NCI-H524 treated with DMSO at 0.1 percent for 48 hours (cell line): ENCODE results near the gene MPP1.
A peak's percentile ranks its signal among the peaks of the same experiment; 100 is the strongest.
"Not testable (repeated sequence)": the region's sequence is repeated elsewhere in the genome, so short reads cannot be mapped to it uniquely, and the experiment has no call there.

Experiments
- DNase-seq: peaks from one replicate; lab custom pipeline; 2025; lab: John Stamatoyannopoulos, UW

The MPP1 gene

DNA sequence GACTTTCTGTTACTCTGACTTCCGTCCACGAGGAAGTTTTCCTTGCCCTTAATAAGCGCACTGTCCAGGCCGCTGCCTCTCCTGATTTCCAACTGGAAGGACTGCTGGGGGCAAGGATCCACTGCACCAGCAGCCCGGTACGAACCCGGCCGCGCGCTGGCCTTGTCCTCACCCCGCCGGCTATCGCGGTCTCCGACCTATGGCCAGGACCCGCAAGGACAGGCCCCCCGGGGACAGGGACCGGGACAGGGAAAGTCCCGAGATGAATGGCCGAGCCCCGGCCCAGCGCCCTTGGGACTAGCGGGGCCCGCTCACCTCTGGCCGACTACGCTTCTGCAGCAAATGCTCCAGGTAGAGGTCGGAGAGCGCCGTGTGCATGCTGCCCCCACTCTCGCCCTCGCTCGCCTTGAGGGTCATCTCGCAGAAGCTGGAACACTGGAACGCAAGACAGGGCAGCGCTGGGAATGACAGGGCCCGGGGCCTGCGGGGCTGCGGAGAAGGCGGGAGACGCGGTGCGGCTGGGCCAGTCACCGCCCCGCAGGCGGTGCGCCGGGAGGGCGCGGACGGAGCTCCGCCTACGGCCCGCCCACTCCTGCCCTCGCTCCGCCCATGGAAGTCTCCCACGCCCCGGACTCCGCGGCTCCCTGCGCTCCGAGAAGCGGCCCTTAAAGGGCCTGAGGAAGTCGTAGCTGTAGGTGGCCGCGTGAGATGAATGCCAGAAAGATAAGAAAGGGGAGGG, at the start of gene MPP1:
Gene MPP1, minus strand, starts transcription at position 529 of the 739 bp plus-strand sequence. Its CDS starts 112 bp downstream, at position 417.
- no peak for DNase-seq

- DNase-seq = no peak
Observed at GRCh38 chrX:154850957-154851611, 45.8 kb upstream of the MPP1 start.

GRCh38 chrX:154840856-154841255, 35.6 kb upstream of the MPP1 start:
- DNase-seq = peak; percentile 30

DNA sequence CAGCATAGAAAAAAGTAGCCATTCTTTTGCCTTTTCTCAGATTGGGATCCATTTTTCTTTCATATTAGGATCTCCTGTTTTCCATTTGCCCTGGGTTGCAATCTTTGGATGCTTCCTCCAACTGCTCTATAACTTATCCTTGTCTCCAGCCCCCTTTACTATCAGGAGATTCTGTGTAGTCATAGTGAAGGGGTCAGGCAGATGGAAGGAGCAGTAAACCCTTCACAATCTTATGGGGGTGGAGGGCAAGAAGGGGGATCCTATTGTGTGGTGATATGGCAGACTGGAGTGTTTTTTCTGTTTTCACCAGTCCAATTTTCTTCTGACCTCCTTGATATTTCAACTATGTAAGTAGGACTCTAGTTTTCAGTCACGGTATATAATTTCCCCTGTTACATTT, 30.9 kb upstream of the MPP1 start:
- DNase-seq = no peak

GRCh38 chrX:154834562-154834961, 29.3 kb upstream of the MPP1 start, which contains the start of gene SMIM9:
Gene SMIM9, minus strand, starts transcription at chrX:154834662. Its CDS starts 3,806 bp downstream, at chrX:154830856.
- no peak for DNase-seq

DNA sequence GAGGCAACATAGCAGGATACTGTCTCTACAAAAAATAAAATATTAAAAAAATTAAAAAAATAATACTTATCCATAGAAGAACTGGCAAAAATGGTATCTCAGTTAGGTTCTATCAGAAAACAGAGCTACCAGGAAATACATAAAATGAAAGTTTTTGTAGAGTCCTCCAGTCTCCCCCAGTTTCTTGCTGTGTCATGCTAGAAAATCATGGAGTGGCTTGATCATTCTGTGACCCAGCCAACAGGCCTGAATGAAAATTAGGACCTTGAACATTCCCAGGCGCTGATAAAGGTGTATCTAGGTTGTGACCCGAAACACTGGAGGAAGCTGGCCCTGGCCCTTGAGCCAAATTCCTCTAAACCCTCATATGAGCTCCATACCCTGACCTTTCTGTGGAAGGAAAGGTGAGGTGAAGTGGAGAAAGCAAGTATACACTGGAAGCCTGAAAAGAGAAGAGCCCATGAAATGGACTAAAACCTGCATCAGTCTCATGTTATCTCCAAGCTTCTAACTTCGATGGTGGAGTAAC, 28.5 kb upstream of the MPP1 start:
- no peak for DNase-seq

GRCh38 chrX:154829926-154830442, 24.7 kb upstream of the MPP1 start:
- DNase-seq = no peak

GRCh38 chrX:154829134-154829533, 23.8 kb upstream of the MPP1 start:
- no peak for DNase-seq

- DNase-seq = no peak
Observed at GRCh38 chrX:154828016-154828408, 22.7 kb upstream of the MPP1 start.

GRCh38 chrX:154827194-154828015, 22.1 kb upstream of the MPP1 start:
- DNase-seq = no peak

DNA sequence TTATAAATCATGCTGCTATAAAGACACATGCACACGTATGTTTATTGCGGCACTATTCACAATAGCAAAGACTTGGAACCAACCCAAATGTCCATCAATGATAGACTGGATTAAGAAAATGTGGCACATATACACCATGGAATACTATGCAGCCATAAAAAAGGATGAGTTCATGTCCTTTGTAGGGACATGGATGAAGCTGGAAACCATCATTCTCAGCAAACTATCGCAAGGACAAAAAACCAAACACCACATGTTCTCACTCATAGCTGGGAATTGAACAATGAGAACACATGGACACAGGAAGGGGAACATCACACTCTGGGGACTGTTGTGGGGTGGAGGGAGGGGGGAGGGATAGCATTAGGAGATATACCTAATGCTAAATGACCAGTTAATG, 20.3 kb upstream of the MPP1 start:
- not testable (repeated sequence) for DNase-seq

DNA sequence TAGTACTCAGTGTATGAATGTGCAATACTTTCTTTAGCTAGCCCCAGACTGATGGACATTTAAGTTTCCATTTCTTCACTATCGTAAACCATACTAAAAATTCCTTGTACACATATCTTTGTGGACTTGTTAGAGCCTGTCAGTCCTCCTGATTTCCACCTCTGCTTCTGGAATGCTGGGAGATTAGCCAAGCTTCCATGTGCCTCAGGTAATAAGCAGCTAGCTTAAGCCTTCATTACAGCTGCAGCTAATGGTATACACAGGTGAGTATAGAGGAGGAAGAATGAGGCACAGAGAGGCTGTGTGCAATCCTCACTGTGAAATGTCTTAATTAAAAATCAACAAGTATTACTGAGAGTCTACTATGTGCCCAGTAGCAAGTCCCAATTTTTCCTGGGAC, 19.4 kb upstream of the MPP1 start:
- DNase-seq = no peak

DNA sequence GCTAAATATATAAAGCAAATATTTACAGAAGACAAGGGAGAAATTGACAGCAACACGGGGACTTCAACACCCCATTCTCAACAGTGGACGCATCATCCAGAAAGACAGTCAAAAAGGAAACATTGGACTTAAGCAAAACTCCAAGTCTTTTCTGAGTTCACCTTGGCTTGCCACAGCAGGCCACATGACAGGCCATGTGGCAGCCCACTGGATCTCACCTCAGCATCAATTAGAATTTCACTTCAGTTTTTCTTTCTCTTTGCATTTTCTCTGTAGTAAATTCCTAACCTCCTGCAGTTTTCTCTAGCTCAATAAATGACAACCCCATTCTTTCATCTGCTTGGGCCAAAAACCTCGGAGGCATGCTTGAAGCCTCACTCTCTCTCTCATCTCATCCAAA, 16.7 kb upstream of the MPP1 start:
- DNase-seq = no peak

DNA sequence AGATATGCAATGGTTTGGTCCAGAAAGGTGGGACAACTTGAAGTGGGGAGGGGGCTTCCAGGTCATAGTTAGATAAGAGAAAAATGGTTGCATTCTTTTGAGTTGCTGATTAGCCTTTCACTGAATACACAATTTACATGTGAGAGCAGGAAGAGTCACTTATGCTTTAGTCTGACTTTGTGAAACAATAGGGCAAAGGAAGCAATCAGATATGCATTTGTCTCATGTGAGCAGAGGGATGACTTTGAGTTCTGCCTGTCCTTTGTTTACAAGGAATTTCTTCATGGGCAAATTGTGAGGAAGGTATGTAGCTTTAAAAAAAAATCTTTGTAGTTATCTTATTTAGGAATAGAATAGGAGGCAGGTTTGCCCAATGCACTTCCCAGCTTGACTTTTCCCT, 16.2 kb upstream of the MPP1 start:
- no peak for DNase-seq

- DNase-seq = no peak
Observed at GRCh38 chrX:154819771-154820341, 14.6 kb upstream of the MPP1 start.

DNA sequence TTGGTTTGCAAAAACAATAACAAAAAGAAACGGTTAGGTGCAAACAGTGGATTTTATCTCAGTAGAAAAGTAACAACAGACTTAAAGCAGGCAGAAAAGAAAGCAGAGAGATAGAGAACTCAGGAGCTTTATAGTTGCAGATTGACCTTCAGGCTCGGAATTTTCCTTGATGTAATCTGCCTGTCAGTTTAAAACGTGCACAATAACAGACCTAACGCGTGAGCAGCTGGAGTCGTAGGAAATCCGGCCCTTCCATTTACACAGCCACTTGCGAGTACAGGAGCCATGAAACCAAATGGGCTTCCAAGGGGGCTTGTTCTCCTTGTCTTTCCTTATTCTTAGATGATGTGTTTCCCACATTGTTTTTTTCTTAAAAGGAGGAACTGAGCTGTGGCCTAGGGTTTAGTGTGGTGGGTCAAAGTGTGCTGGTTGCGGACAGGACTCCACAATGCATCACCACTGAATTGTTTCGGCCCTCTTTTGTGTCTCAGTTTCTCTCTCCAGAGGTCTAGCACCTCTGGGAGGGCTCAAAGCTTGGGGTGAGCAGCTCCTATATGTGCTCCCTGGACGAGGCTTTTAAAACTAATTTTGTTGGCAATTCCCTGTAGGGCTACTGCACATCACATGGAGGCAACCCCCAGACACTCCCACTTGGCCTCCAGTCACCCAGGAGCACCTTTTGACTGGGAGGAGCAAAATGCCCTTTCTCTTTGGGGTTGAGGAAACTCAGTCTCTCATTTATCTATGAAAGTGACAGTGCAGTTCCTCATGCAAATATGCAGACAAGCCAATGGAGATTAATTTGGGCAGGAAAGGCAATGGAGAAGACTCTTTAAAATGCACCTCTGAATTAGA, 13.9 kb upstream of the MPP1 start:
- DNase-seq = no peak

GRCh38 chrX:154817048-154817618, 11.8 kb upstream of the MPP1 start:
- not testable (repeated sequence) for DNase-seq

GRCh38 chrX:154816326-154816898, 11.1 kb upstream of the MPP1 start:
- not testable (repeated sequence) for DNase-seq

GRCh38 chrX:154815274-154815818, 10.1 kb upstream of the MPP1 start:
- DNase-seq = no peak

DNA sequence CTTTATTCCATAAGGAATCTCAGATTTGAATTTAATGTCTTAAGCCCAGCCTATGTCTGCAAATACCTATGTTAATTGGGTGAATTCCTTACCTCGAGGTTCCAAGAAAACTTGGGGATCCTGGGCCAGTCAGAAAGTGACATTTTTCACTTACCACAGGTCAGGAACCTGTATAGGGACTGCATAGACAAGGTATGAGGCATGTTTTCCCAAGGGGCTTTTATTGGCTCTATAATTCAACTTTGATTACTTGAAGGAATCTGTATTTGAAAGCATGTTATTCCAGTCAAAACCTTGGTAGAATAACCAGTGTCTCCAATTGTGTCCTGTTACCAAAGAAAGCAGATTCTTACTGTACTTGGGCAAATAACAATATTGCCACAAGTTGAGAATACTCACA, 8.5 kb upstream of the MPP1 start:
- DNase-seq = no peak
